T-helper 2 cell treated with Interferon-gamma antibody and Interleukin-4, amounts not matched to agents 5 μg/mL and 100 μg/mL, for 36 hours (primary cell): ENCODE data around the gene MYO1C.
"Not testable (repeated sequence)": the region's sequence is repeated elsewhere in the genome, so short reads cannot be mapped to it uniquely, and the experiment has no call there.

Source experiments
- DNase-seq: peaks from one replicate; pipeline ENCODE4 v3.0.0; 2021; ENCODE audit warnings: low spot score
- H3K27ac Mint-ChIP-seq: one replicate; pipeline ENCODE4 v1.8.0; 2021; ENCODE audit warnings: mild to moderate bottlenecking, mixed read lengths
- H3K27me3 Mint-ChIP-seq: one replicate; pipeline ENCODE4 v1.8.0; 2021; ENCODE audit warnings: low read depth, mixed read lengths
- H3K36me3 Mint-ChIP-seq: one replicate; pipeline ENCODE4 v1.8.0; 2021; ENCODE audit warnings: low read depth, mixed read lengths
- H3K4me1 Mint-ChIP-seq: one replicate; pipeline ENCODE4 v1.8.0; 2021; ENCODE audit warnings: low read depth, mixed read lengths
- H3K4me3 Mint-ChIP-seq: one replicate; pipeline ENCODE4 v1.8.0; 2022; ENCODE audit warnings: mild to moderate bottlenecking, moderate library complexity, mixed read lengths
- H3K9me3 Mint-ChIP-seq: one replicate; pipeline ENCODE4 v1.8.0; 2021; ENCODE audit warnings: mixed read lengths

Gene MYO1C

GRCh38 chr17:1423456-1424135 is 68.9 kb downstream of the MYO1C start:
- Mint-ChIP-seq H3K36me3 (peaks cover 36% of the 10 kb centered on the region), H3K9me3 (no peaks in the 10 kb centered on the region), H3K27ac (no peak overlapping the region), H3K4me3 (no peak overlapping the region), H3K4me1 (peaks cover 3% of the 10 kb centered on the region), H3K27me3 (no peaks in the 10 kb centered on the region)
- no peak for DNase-seq

- peaks cover 3% of the 10 kb centered on the region for H3K4me1 Mint-ChIP-seq
- no peaks in the 10 kb centered on the region for H3K27me3 Mint-ChIP-seq
- H3K27ac Mint-ChIP-seq: no peak overlapping the region
- no peaks in the 10 kb centered on the region for H3K9me3 Mint-ChIP-seq
- no peak for DNase-seq
- H3K4me3 Mint-ChIP-seq: no peak overlapping the region
- peaks cover 37% of the 10 kb centered on the region for H3K36me3 Mint-ChIP-seq
Measured at GRCh38 chr17:1422885-1423284, 69.6 kb downstream of the MYO1C start.

DNA sequence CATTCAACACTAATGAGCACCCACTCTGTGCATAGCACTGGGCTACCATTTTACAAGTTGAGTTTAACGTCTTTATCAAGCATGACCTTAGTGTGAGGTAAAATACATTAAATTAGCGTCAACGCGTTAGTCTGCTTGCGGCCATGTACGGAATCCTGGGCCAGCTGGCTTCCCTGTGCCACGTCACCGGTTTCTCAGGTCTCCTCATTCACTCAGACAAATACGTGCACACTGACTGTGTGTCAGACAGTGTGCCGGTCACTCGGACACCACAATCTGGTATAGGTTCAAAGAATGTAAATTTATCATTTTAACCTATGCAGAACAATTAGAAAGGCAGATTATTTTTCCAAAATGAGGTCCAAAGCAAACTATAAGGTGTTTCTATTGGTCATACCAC is 71.0 kb downstream of the MYO1C start:
- Mint-ChIP-seq H3K27me3 (no peaks in the 10 kb centered on the region), H3K9me3 (no peaks in the 10 kb centered on the region), H3K36me3 (peaks cover 37% of the 10 kb centered on the region), H3K4me1 (peaks cover 3% of the 10 kb centered on the region), H3K4me3 (no peak overlapping the region), H3K27ac (no peak overlapping the region)
- no peak for DNase-seq

- no peak for DNase-seq
- Mint-ChIP-seq H3K27ac (no peak overlapping the region), H3K27me3 (no peaks in the 10 kb centered on the region)
Measured at GRCh38 chr17:1420981-1421380, 71.5 kb downstream of the MYO1C start.

GRCh38 chr17:1420163-1420562 is 72.3 kb downstream of the MYO1C start:
- Mint-ChIP-seq H3K9me3 (no peaks in the 10 kb centered on the region), H3K4me3 (no peak overlapping the region), H3K27me3 (no peaks in the 10 kb centered on the region), H3K36me3 (peaks cover 28% of the 10 kb centered on the region), H3K27ac (no peak overlapping the region), H3K4me1 (peaks cover 3% of the 10 kb centered on the region)
- DNase-seq: no peak

More at GRCh38 chr17:1420981-1421380, 71.5 kb downstream of the MYO1C start:
- Mint-ChIP-seq H3K4me3 (no peak overlapping the region), H3K36me3 (peaks cover 35% of the 10 kb centered on the region), H3K9me3 (no peaks in the 10 kb centered on the region), H3K4me1 (peaks cover 3% of the 10 kb centered on the region)

DNA sequence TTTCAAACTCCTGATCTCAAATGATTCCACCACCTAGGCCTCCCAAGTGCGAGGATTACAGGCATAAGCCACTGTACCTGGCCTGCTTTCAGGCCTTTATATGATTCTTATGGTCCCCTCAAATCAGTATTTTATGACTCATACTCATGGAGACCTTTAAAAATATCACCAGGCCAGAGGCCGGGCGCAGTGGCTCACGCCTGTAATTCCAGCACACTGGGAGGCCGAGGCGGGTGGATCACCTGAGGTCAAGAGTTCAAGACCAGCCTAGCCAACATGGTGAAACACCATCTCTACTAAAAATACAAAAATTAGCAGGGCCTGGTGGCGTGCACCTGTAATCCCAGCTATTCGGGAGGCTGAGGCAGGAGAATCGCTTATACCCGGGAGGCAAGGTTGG is 74.0 kb downstream of the MYO1C start:
- H3K36me3 Mint-ChIP-seq: peaks cover 23% of the 10 kb centered on the region
- H3K27ac Mint-ChIP-seq, DNase-seq, H3K4me3 Mint-ChIP-seq, H3K9me3 Mint-ChIP-seq, H3K4me1 Mint-ChIP-seq, H3K27me3 Mint-ChIP-seq: not testable (repeated sequence)

DNA sequence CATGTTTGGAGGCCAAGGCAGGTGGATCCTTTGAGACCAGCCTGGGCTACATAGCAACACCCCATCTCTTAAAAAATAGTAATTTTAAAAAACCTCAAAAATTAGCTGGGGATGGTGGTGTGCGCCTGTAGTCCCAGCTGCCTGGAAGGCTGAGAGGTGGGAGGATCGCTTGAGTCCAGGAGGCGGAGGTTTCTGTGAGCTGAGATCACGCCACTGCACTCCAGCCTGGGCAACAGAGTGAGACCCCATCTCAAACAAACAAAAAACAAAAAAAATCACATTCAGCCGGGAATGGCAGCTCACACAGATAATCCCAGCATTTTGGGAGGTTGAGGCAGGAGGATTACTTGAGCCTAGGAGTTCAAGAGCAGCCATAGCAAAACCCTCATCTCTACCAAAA is 76.1 kb downstream of the MYO1C start:
- Mint-ChIP-seq H3K27me3 (no peaks in the 10 kb centered on the region), H3K9me3 (no peaks in the 10 kb centered on the region), H3K27ac (no peak overlapping the region), H3K4me3 (no peak overlapping the region), H3K36me3 (peaks cover 8% of the 10 kb centered on the region), H3K4me1 (no peaks in the 10 kb centered on the region)
- DNase-seq: no peak

GRCh38 chr17:1414634-1415033 is 77.9 kb downstream of the MYO1C start:
- no peaks in the 10 kb centered on the region for H3K4me1 Mint-ChIP-seq

More at GRCh38 chr17:1414634-1415033, 77.9 kb downstream of the MYO1C start:
- no peak for DNase-seq
- no peak overlapping the region for H3K4me3 Mint-ChIP-seq
- peaks cover 3% of the 10 kb centered on the region for H3K36me3 Mint-ChIP-seq
- no peaks in the 10 kb centered on the region for H3K27me3 Mint-ChIP-seq
- no peaks in the 10 kb centered on the region for H3K9me3 Mint-ChIP-seq
- H3K27ac Mint-ChIP-seq: no peak overlapping the region
